GM21786 (cell line): ENCODE measurements around the gene PHF11.

Experiments
- ATAC-seq: cut with Tn5 transposase; IDR thresholded peaks from one replicate; pipeline ENCODE4 v1.9.1; 2021; ENCODE audit not compliant: unreplicated experiment

PHF11 gene

GRCh38 chr13:49497272-49497671, 1.5 kb downstream of the PHF11 start:
- no peak for ATAC-seq

- ATAC-seq: no peak
Observed at GRCh38 chr13:49498206-49498605, 2.5 kb downstream of the PHF11 start.

- ATAC-seq: no peak
Observed at GRCh38 chr13:49499889-49500660, 4.3 kb downstream of the PHF11 start.

- ATAC-seq: no peak
Observed at GRCh38 chr13:49502954-49503353, 7.2 kb downstream of the PHF11 start.

- no peak for ATAC-seq
Observed at GRCh38 chr13:49503951-49504350, 8.2 kb downstream of the PHF11 start.

GRCh38 chr13:49512578-49512977, 16.8 kb downstream of the PHF11 start:
- ATAC-seq: no peak

GRCh38 chr13:49516467-49516866, 20.7 kb downstream of the PHF11 start:
- no peak for ATAC-seq

- no peak for ATAC-seq
Observed at GRCh38 chr13:49517461-49517860, 21.7 kb downstream of the PHF11 start.

- no peak for ATAC-seq
Observed at GRCh38 chr13:49521224-49521623, 25.5 kb downstream of the PHF11 start.

- no peak for ATAC-seq
Observed at GRCh38 chr13:49524740-49525501, 29.2 kb downstream of the PHF11 start.

GRCh38 chr13:49527123-49527522, 31.4 kb downstream of the PHF11 start:
- no peak for ATAC-seq

- no peak for ATAC-seq
Observed at GRCh38 chr13:49528161-49528560, 32.4 kb downstream of the PHF11 start.

GRCh38 chr13:49530457-49530856, 34.7 kb downstream of the PHF11 start:
- ATAC-seq: peak; percentile 70

GRCh38 chr13:49532593-49532992, 36.8 kb downstream of the PHF11 start:
- no peak for ATAC-seq

- no peak for ATAC-seq
Observed at GRCh38 chr13:49533011-49533410, 37.3 kb downstream of the PHF11 start.

- ATAC-seq: no peak
Observed at GRCh38 chr13:49533591-49534269, 38.0 kb downstream of the PHF11 start.

- ATAC-seq: no peak
Observed at GRCh38 chr13:49536144-49536873, 40.6 kb downstream of the PHF11 start.

GRCh38 chr13:49538404-49538803, 42.7 kb downstream of the PHF11 start:
- no peak for ATAC-seq

- no peak for ATAC-seq
Observed at GRCh38 chr13:49539313-49539712, 43.6 kb downstream of the PHF11 start.

- no peak for ATAC-seq
Observed at GRCh38 chr13:49539746-49540145, 44.0 kb downstream of the PHF11 start.

GRCh38 chr13:49540552-49540951, 44.8 kb downstream of the PHF11 start:
- peak; percentile 64 for ATAC-seq
